Measurements from ENCODE around the gene KCNF1.
A peak's percentile ranks its signal among the peaks of the same experiment; 100 is the strongest.

Gene KCNF1

DNA sequence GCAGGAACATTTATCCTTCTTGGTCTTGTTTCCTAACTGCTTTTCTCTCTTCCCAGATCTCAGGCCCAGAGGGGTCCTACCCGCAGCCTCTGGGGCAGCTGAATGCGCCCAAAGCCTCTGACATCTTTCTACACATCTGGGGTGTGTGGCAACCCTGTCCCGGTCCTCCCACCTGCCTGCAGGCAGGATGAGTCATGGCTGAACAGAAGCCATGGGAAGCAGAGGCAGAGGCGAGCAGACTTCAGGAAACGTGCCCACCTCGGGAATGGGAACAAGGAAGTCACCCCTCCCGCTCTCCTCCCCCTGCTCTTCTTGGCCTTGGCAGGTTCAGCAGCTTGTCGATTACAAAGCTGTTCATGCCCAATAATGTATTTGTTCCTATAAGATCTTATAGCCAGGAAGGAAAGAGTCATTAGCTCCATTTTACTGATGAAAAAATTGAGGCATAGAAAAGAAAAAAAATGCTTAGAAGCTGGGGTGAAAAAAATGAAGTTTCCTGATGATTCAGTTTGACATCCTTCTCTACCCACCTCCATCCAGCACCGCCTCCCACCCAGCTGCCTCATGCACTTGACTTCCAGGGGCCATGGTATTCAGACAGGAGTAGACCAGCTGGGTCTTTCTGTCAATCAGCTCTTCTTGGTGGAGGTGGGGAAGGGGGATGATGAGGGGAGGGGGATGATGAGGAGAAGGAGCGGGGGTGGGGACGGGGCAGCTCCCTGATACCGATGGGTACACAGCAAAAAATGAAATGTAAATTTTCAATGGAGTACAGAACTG, 10.4 kb upstream of the KCNF1 start:
- no peak for DNase-seq (ENCODE audit: low read depth in 2 of 2)

DNA sequence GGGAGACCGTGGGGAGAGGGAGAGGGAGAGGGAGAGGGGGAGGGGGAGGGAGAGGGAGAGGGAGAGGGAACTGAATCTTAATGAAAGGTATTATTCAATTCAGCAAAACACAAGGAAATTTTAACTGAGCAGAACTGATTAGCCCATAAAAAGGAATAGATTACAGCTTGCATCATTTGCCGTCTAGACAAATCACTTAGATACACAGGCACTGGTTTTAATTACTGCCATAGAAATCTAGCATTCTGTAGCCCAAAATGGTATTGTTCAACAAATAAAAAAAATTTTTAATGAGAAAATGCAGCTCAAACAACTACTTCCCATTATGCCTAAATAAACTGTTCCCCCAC, 7.9 kb upstream of the KCNF1 start:
- no peak for DNase-seq (ENCODE audit: low read depth in 2 of 2)

DNA sequence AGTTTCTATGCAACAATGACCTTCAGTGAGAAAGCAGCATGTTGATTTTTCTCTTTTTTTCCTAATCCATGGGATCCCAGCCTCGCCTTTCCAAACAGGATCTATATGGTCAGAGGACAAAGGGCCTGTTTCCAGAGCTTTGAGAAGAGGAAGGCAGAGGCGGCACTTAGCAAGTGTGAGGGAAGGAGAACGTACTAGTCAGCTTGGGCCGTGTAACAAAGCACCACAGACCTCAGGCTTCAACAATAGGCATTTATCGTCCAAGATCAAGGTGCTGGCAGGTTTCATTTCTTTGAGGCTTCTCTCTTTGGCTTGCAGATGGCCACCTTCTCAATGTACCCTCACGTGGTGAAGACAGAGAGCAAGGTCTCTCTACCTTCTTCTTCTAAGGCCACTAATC, 7.3 kb upstream of the KCNF1 start:
- DNase-seq (ENCODE audit: low read depth in 2 of 2): no peak

DNA sequence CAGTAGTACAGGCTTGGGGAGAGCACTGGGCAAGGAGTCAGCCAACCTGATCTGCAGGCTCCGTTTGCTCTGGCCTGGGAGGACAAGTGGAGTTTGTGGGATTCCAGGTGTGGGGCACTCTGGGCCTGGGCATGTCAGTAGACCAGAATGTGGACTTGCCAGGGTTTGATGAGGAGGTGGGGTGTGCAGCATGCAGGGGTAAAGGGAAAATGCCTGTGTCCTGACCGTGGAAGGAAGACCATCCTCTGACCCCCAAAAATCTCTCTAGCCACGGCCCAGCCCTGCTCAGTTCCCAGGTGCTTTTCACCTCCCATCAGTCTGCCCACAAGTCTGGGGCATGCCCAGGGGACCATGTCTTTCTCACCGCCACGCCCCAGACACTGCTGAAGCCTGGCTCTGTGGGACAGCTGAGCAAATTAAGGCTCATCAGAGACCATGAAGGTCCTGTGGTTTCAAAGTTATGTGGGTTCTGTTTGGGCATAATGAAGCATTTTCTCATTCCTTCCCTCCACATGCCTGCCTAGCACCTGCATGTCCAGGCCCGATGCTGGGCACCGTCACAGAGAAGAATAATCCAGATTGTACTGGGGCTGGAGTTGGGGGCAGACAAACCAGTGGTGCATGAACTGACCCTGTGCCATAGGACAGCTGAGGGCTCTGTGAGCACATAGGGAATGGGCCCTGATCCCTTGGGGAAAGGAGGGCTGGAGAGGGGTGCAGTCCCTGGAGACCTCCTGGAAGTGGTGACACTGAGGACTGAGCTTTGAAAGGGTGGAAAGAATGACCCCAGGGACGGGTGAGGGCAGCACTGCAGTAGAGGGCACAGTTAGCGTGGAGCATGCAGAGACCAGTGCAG, 6.5 kb upstream of the KCNF1 start:
- no peak for DNase-seq (ENCODE audit: low read depth in 2 of 2)

DNA sequence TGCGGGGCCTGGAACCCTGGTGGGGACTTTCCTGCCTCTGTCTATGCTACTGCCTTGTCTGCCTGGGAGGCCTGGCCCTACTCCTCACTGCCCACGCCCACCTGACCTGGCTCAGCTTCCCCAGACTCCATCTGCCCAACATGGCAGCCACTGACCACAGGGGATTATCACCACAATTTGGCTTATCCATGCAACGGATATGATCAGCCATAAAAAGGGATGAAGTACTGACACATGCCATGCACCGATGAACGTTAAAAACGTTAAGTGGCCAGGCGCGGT, 5.9 kb upstream of the KCNF1 start:
- DNase-seq (ENCODE audit: low read depth in 2 of 2): no peak

DNA sequence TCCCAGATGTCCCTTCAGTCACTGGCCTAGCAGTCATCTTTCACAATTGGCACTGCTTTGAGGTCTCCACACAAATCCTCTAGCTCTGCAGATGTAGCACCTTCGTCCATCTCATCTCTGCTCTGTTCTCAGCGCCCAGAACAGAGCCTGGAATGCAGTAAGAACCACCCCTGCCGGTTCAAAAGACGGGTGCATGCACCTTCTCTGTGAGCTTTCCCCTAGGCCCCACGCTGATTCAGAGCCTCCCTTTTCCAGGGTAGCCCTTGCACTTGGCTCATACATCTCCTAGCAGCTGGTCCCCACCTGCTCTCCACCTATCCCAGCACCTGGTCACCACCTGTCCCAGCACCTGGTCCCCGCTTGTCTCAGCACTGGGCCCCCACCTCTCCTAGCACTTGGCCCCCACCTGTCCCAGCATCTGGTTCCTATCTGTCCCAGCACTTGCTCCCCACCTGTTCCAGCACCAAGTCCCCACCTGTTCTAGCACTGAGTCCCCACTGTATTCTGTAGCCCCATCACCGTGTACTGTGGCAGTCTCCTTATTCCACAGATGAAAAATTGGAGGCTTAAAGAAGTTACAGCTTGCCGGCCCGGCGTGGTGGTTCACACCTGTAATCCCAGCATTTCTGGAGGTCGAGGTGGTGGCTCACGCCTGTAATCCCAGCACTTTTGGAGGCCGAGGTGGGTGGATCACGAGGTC, 4.7 kb upstream of the KCNF1 start:
- DNase-seq (ENCODE audit: low read depth in 2 of 2): no peak

DNA sequence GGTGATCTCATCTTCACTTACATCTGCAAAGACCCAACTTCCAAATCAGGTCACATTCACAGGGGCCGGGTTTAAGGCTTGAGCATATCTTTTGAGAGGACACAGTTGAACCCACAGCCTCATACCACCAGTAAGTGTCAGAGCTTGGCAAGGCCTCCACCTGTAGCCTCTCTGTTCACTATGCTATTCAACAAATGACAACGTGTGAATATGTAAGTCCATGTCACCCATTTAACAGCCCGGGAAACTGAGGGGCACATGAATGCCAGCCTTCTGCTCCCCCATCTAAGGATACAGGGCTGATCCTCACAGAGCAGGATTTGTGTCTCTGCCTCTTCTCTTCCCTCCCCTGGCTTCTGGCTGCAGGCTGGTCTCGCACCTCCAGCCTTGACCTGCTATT, 3.5 kb upstream of the KCNF1 start:
- no peak for DNase-seq (ENCODE audit: low read depth in 2 of 2)

DNA sequence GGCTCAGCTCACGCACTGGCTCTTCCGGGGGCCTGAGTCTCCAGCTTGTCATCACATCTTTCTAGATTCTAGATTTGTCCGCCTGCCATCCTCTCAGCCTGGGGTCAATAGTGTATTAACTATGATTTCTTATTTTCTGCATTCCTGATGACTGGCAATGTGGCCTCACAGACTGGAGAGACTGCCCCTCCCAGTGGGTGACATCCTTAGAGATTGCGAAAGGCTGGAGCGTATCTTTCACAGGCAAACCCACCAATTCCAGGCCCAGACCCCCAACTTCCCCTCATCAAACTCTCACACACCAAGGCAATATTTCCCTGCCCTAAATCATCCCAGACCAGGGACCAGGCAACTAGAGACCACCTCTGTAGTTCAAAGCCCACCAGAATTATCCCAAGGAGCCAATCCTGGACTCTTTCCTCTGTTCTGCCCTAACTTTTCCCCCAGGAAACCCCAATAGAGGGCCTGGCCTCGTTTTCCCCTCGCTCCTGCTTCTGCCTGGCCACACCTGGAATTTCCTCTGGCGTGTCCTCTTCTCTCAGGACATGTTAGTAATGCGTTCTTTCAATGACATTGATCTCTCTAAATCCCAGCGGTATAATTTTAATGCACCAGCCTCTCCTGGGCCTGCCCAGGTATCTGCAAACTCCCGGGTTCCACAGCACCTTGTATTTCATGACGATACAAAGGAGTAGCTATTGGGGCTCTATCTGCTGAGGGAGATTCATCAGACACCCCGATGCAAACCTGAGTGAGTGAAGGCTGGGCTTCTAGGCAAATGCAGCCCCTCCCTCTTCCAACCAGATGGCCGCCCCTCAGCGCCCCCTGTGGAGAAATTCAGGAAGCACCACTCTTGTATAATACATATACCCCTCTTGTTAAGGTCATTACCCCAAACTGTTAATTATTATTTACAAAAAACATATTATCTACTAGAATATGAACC, 2.4 kb upstream of the KCNF1 start:
- peak in 1 of 2 experiments; percentile 13 for DNase-seq (ENCODE audit: low read depth in 2 of 2)

DNA sequence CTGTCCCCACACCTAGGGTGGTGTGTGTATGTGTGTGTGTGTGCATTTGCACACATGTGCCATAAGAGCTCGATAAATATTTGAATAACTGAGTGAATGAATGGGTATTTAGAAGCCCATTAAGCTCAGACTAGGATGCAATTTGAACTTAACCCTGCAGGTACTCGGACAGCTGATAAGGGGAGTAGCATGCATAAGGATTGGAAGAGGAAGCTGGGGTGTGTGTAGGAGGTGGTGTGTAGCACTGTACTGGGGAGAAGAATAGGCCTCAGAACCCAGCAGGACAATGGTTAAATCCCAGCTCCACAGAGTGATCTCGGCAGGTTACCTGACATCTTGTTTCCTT, 1.8 kb upstream of the KCNF1 start:
- no peak for DNase-seq (ENCODE audit: low read depth in 2 of 2)

DNA sequence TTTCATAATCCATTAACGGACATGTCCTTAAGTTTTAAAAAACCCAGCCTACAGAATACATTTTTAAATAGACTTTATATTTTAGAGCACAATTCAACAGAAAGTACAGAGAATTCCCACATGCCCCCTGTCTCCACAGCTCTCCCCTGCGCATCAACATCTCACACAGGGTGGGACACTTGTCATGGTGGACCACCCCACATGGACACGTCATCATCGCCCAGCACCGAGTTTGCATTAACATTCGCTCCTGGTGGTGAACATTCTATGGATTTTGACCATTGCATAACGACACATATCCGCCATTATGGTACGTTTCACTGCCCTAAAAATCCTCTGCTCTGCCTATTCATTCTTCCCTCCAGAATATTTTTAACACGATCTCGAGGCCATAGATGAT, 1.1 kb upstream of the KCNF1 start:
- DNase-seq (ENCODE audit: low read depth in 2 of 2): no peak

DNA sequence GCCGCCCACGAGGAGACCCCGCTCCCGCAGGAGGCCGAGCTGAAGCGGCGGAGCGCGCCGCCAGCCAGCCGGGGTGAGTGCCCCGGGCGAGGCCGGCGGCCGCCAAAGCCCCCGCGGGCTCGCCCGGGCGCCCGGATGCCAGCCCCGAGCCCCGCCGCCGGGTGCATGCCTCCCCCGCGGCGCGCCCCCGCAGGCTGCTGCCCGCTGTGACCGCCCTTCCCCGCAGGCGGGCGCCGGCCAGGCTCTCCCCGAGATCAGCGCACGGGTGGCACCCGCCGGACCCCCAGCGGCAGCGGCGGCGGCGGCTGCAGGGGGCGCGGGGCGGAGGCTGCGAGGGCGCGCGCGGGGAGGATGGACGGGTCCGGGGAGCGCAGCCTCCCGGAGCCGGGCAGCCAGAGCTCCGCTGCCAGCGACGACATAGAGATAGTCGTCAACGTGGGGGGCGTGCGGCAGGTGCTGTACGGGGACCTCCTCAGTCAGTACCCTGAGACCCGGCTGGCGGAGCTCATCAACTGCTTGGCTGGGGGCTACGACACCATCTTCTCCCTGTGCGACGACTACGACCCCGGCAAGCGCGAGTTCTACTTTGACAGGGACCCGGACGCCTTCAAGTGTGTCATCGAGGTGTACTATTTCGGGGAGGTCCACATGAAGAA, 470 bp downstream of the KCNF1 start:
- DNase-seq (ENCODE audit: low read depth in 2 of 2): no peak

DNA sequence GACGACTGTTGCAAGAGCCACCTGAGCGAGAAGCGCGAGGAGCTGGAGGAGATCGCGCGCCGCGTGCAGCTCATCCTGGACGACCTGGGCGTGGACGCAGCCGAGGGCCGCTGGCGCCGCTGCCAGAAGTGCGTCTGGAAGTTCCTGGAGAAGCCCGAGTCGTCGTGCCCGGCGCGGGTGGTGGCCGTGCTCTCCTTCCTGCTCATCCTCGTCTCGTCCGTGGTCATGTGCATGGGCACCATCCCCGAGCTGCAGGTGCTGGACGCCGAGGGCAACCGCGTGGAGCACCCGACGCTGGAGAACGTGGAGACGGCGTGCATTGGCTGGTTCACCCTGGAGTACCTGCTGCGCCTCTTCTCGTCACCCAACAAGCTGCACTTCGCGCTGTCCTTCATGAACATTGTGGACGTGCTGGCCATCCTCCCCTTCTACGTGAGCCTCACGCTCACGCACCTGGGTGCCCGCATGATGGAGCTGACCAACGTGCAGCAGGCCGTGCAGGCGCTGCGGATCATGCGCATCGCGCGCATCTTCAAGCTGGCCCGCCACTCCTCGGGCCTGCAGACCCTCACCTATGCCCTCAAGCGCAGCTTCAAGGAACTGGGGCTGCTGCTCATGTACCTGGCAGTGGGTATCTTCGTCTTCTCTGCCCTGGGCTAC, 1.2 kb downstream of the KCNF1 start:
- no peak for DNase-seq (ENCODE audit: low read depth in 2 of 2)

DNA sequence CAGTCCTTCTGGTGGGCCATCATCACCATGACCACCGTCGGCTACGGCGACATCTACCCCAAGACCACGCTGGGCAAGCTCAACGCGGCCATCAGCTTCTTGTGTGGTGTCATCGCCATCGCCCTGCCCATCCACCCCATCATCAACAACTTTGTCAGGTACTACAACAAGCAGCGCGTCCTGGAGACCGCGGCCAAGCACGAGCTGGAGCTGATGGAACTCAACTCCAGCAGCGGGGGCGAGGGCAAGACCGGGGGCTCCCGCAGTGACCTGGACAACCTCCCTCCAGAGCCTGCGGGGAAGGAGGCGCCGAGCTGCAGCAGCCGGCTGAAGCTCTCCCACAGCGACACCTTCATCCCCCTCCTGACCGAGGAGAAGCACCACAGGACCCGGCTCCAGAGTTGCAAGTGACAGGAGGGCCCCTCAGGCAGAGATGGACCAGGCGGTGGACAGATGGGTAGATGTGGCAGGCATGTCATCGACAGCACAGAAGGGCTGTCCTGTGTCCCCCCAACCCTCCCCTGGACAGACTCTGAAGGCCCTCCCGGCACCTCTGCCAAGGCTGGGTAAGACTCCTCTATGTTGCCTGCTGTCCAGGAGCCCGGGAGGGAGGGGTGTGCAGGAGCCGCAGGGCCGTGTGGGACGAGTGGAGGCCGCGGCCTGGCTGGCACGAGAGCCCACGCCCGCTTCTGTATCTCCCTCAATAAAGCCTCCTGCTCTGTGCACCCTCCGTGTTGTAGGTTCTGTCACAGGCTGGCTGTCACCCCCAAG, 2.0 kb downstream of the KCNF1 start:
- no peak for DNase-seq (ENCODE audit: low read depth in 2 of 2)

DNA sequence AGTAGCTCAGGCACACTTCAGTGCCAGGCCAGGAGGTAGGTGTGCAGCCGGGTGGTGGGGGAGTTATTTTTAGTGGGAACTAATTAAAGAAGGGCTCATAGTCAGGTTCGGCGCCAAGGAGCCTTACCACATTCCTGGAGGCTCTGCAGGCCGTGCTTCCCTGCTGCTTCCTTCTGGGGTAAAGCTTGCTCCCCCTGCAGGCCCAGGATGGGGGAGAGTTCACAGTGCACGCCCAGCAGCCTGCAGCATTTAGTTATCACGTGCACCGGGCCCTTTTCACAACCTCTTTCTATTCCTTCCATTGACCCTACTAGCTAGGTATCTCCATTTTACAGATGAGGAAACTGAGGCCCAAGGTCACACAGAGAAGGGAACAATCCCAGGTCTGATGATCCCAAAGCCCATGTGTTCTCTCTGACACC, 2.5 kb downstream of the KCNF1 start:
- DNase-seq (ENCODE audit: low read depth in 2 of 2): no peak

DNA sequence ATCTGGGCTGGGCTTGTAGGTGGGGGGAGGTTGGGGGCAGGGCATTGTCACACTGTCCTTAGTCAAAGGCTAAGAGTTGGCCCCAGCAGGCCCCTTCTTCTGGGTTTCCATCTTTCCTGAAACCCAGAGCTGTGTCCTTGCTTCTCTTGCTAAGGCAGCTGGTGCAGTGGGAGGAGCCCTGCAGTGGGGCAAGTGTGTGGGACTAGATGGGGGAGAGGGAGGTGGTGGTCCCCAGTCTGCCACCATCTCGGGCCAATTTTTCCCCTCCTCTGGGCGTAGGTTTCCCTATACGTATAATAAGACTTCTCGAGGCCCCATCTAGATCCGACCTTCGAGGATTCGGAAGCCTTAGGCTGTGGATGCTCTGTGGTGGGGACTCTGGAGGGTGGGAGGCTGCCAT, 3.5 kb downstream of the KCNF1 start:
- no peak for DNase-seq (ENCODE audit: low read depth in 2 of 2)

DNA sequence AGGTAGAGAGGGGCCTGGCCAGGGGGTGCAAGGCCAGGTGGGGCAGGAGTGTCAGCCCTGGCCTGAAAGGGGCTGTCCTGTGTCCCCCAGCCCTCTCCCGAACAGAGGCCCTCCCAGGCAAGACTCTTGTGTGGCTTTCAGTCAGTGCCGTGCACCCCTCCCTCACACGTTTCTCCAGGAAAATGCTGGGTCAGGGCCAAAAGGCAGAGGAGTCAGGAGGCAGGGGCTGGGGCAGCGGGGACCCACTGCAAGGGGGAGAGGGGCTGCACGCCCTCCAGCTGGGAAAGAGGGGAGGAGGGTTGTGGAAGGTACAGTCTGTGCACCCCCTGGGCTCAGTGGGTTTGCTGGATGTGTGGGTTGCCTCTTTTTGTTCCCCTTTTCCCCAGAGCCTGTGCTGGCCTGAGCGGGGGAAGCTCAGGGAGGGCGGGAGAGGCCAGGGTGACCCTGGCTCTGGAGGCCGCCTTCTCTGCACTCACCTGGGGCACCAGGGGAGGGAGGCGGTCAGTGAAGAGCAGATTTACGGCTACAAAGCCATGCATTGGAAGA, 4.1 kb downstream of the KCNF1 start:
- DNase-seq (ENCODE audit: low read depth in 2 of 2): no peak

DNA sequence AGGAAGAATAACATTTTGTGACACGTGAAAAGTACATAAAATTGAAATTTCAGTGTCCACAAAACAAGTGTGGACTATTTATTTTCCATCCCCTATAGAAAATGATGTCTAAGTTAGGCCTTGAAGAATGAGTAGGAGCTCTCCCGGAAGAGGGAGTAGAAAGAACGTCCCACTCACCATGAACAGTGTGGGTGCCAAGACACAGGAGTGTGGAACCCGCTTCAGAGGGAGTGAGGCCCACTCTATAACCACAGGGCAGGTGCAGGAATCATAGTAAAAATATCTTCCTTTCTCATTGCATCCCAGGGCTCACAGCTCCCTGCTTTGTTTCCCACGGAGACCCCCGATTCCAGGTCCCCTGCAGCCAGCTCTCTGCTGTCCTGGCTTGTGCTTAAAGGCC, 5.2 kb downstream of the KCNF1 start:
- no peak for DNase-seq (ENCODE audit: low read depth in 2 of 2)

DNA sequence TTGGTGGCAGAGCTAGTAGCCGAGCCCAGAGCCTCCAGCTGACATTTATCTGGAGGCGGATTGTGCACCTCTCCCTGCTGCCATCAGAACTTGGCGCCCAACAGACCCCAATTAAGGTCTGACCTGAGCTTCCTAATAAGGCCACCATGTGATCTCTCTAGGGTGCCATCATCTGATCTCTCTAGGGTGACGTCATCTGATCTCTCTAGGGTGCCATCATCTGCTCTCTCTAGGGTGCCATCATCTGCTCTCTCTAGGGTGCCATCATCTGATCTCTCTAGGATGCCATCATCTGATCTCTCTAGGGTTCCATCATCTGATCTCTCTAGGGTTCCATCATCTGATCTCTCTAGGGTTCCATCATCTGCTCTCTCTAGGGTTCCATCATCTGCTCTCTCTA, 6.2 kb downstream of the KCNF1 start:
- DNase-seq (ENCODE audit: low read depth in 2 of 2): no peak

DNA sequence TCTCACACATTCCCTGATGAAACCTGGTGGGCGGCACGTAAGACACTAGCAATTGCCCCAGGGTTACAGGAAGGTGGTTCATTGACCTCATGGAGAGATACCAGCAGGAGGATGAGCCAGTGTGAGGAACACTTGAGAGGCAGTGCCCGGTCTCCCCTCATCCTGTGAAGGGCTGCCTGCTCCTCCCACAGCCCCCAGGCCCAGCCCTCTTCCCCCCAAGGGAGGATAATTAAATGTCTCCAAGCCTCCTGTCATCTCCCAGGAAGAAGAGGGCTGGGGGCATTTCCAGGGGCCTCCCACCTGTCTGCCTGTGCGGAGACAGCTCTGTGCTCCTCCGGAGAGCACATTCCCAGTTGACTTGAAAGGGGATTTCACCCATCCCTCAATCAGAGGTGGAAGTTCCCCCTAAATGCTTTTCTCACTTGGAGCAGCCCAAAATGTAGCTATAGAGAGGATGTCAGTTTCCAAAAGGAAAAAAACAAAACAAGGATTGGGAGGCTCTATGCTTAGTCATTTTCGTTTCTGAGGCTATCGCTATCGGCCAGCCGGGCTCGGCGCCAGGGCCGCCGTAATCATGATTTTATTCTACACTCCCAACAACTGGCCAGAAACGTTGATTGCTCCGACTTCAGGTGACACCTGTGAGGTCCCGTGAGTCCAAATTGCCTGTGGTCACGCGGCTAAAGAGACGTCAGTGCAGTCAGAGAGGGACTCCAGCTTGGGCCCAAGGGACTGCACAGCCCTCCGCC, 7.1 kb downstream of the KCNF1 start:
- no peak for DNase-seq (ENCODE audit: low read depth in 2 of 2)
